Smooth muscle cell of the coronary artery (primary cell): ENCODE measurements around the gene MIPEP. TPM values are rescaled to one million over a fixed set of nuclear protein-coding genes. Genes with fewer than 3 reads are reported as not detected.

ENCODE experiments used
- total RNA-seq: library from RNA; depleted of rRNA; stranded (reverse); fragments of >200 nt; gene quantifications from 2 replicates; pipeline ENCODE4 v1.2.3, GENCODE V29; 2014; ENCODE audit warnings: low replicate concordance

MIPEP gene
- total RNA-seq, result 13.2 and 21.6 TPM in 2 replicates

GRCh38 chr13:23888658-23889614 lies at the start of gene MIPEP:
Gene MIPEP (minus strand): TSS chr13:23889400. CDS start chr13:23889320, 80 bp downstream.

GRCh38 chr13:23897452-23897919 lies 8.3 kb upstream of the MIPEP start, which contains the start of gene C1QTNF9B:
Gene C1QTNF9B (minus strand): TSS chr13:23897502.

Other genes starting within 250 kb of the MIPEP start
- gene C1QTNF9B, start 8.1 kb upstream of the MIPEP start, total RNA-seq, result not detected in 2 replicates